Epidermal melanocyte (primary cell): ENCODE results near the gene TBC1D8.
"Not testable (repeated sequence)": the region's sequence is repeated elsewhere in the genome, so short reads cannot be mapped to it uniquely, and the experiment has no call there.

Experiments used
- DNase-seq: peaks from one replicate; pipeline ENCODE4 v3.0.0; 2011; ENCODE audit warnings: low spot score; ENCODE audit not compliant: insufficient read length

TBC1D8 gene

DNA sequence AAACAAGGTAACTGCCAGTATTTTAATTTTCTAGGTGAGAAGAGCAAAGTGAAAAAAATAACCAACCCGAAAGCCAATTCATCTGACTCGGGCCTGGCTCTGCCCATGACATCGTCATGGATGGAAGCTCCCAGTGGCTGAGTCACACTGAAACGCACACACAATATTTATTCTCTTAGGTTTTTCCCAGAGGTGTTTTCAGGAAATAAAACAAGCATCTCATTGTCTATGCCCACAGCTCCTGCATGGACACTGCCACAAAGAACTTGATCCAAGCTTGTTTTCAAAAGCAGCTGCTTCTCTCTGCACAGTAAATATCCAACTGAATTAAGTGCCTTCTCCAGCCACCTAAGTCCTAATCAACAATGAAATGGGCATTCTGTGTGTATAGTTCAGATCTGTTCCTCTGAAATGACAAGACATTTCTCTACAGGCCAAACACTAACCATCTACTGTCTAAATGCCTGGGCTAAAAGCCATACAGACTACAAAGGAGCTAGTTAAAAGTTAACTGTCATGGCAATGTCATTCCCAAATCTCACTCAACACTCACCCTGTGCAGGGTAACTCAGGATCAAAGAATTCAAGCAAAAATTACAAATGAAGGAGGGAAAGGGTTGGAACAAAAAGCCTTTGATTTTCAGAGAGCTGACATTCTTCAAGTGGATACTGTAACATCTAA lies 86.2 kb downstream of the TBC1D8 start:
- DNase-seq: peak; percentile 38

DNA sequence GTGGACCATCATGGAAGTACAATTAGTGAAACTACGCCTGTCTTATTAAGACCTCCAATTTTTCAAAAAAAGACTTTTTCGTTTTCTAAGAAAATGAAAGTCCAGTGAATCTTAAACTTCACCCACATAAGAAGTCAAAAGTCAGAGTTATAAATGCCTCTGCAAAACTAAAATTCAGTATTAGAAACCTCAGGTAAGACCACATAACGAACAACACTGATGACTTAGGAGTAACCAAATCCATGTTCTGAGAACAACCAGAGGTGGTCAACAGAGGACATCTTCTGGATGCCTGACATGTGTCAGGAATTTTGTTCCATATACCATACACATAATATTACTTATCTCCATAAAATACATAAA lies 86.7 kb downstream of the TBC1D8 start:
- DNase-seq: no peak

DNA sequence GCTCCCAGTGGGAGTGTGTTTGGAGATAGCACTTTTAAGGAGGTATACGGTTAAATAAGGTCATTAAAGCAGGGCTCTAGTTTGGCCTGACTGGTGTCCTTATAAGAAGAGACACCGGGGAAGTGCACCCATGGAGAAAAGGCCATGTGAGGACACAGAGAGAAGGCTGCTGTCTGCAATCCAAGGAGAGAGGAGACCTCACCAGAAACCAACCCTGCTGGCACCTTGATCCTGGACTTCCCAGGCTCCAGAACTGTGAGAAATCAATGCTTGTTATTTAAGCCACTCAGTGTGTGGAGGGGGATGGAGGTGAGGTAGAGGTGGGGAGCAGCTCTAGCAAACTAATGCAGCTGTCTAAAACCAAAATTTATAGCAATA lies 87.1 kb downstream of the TBC1D8 start:
- DNase-seq: no peak

DNA sequence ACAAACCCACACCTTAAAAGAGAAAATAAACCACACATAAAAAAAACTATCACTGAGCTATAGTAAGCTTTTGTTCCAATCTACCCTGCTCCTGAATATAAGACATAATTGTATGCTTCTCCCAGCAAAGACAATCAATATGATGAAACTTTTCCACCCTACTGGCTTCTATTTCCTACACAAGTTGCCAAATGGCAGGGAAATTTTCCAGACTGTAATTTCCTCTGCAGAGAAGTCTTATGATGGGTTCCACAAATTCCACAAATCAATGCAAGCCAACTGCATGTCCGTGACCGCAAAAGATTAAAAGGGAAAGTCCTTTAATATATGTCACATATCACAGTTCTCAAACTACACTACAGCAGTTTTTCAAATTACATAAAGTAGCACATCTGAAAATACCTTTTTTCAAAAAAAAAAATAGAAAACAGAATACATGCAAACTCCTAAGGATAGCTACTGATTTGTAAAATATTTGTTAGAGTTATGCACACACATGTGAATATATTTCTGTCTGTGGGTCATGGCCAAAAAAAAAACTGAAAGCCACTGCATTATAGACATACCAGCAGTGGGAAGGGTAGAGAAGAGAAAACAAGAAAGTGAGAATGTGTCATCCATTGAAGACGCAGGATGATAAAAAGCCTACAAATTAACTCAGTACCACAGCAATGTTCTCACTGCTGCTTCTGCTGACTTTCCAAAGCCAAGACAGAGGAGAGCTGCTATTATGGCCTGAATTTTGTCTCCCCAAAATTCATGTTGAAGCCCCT lies 87.6 kb downstream of the TBC1D8 start:
- peak; percentile 71 for DNase-seq

DNA sequence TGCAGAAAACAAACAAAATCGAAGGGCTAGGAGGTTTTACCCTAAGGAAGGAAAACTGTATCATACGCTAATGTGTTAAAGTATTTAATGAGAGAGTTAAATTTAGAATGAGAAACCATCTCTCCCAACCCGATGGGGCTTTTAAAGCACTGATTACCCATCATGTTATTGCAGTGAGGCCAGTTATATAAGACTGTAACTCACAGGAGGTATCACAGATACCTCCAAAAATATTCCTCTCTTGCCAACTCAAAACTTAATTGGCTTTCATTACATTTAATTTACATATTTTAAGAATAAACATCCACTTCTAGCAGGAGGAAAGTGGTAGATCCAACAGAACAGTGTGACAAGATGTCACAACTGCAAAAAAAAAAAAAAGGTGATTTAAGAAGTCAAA lies 92.8 kb downstream of the TBC1D8 start:
- DNase-seq: no peak

DNA sequence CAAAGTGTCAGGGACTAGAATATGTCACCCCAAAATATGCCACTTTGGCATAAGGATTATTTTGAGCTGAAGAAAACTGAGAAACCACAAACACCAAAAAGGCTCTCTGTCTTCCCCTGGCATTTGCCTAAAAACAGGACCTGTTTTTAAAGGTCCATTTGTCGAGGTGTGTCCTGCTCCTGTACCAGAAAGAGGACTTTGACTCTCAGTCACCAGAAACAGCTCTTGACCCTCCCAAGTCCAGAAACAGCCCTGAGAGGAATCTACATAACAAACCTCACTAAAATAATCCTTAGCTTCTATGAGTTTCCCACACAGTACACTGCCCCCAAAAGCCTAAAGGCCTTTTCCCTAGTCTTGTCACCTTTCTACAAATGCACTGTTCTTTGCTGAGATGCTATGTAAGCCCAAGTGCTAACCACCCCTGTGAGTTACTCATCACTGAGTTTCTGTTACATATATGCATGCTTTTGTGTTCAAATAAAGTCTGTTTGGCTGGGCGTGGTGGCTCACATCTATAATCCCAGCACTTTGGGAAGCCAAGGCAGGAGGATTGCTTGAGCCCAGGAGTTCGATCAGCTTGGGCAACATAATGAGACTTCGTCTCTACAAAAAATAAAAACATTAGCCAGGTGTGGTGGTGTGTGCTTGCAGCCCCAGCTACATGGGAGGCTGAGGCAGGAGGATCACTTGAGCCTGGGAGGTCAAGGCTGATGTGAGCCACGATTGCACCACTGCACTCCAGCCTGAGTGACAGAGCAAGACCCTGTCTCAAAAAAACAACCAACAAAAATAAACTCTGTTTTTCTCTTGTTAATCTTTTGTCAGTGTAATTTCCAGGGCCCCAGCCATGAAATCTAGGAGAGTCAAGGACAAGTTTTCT lies 93.9 kb downstream of the TBC1D8 start:
- DNase-seq: no peak

DNA sequence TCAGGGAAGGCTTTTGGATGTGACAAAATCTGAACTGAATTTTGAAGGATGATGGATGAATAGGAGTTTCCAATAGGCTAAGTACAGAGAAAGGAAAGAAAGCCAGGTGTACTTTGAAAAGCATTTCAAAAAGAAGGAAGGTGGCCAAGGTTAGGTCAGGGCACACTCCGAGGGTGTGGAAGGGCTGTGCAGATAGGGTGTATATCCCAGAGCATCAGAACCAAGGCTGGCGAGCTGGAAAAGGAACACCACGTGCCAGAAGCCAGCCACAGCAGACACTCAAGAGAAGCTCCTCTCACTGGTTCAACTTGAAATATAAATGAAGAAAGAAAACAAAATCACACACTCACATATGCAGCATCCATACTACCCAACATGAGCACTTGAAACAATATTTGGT lies 98.1 kb downstream of the TBC1D8 start:
- DNase-seq: no peak

DNA sequence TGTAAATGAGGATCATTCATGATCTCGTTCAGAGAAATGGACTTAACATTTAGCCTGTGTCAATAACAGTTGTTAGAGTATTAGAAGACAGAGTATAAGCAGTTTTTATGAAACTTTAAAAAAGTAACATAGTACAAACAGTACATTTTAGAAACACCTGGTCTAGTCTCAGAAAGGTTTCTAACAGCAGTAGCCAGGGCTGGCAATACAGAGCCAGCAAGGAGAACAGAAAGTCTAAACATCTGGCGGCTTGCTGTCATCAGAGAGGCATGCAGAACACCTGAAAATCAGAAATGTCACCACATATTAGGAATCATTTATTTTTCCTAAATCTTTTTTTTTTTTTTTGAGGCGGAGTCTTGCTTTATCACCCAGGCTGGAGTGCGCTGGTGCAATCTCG lies 99.0 kb downstream of the TBC1D8 start:
- no peak for DNase-seq

DNA sequence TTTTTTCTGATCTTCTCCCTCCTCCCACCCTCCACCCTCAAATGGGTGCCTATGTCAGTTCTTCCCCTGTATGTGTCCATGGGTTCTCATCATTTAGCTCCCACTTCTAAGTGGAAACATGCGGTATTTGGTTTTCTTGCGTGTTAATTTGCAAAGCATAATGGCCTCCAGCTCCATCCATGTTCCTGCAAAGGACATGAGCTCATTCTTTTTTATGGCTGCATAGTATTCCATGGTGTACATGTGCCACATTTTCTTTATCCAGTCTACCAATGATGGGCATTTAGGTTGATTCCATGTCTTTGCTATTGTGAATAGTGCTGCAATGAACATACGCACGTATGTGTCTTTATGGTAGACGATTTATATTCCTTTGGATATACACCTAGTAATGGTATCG lies 100.3 kb downstream of the TBC1D8 start:
- not testable (repeated sequence) for DNase-seq

DNA sequence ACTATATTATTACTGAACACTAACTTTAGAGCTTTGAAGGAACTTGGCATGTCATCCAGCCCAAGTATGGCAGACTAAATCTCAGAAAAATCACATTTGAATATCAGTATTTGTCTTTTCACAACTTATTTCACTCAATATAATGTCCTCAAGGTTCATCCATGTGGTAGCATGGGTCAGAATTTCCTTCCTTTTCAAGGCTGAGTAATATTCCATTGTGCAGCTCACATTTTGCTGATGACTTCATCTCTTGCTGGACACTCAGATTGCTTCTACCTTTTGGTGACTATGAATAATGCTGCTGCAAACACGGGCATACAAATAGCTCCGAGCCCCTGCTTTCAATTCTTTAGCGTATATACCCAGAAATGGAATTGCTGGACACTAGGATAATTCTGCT lies 102.4 kb downstream of the TBC1D8 start:
- DNase-seq: no peak

DNA sequence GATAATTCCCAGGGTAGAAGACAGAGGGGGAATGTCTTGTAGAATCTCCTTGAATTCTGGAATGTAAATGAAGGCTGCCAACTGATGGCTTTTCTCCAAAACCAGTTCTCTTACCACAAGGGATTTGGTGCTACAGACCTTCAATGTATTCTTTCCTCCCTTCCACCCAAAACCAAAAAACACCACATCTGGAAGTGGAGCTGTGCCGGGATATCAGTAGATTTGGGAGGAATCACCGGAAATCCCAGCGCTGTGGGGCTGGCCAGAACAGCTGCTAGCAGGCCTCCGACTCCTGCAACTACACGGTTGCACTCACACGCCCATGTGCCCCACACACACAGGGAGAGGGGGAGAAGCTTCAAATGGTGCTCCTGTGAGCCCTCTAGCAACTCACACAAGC lies 103.4 kb downstream of the TBC1D8 start:
- no peak for DNase-seq

DNA sequence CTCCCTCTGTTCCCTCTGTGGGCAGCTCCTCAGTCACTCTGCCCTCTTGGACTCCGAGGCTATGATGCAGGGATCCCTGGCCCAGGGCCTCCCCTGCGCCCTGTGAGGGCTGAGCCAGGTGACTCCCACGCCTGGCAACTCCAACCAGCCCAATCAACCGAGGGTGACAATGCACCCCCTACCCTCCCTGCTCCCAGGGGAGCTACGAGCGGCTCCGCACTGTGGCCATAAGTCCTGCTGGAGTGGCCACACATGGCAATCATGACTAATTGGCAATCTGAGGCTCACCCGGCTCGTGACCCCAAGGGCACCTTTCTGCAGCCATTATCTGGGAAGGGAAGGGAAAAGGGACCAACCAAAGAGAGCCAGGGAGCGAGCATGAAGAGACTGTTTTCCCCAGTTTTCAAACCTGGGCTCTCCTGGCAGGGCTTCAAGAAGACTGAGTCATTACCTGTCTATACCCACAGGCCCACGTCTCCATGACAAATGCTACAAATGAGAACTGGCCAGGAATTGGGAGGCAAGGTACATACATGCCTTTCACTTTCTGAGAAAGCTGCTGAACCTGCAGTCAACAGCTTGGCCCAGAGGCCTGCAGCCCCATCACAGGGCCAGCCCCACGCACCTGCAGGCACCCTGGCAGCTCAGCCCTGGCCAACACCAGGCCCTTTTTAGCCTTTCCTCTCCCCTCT lies 104.0 kb downstream of the TBC1D8 start:
- no peak for DNase-seq

DNA sequence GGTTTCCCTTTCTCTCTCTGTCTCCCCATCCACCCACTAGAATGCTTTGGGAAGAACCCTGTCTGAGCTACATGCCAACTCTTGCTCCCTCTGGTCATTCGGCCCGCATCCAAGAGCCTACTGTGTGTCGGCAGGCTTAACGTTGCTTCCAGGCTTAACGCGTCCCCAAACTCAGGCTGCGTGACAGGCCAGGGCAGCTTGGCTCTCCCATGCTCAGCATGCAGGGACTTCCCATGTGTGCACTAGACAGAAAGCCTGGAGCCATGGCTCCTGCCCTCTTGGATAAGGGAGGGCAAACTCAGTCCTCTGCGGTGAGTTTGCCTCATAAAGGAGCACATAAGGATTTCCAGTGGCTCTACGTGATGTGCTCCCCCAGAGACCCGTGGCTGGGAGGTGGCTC lies 105.9 kb downstream of the TBC1D8 start:
- no peak for DNase-seq

DNA sequence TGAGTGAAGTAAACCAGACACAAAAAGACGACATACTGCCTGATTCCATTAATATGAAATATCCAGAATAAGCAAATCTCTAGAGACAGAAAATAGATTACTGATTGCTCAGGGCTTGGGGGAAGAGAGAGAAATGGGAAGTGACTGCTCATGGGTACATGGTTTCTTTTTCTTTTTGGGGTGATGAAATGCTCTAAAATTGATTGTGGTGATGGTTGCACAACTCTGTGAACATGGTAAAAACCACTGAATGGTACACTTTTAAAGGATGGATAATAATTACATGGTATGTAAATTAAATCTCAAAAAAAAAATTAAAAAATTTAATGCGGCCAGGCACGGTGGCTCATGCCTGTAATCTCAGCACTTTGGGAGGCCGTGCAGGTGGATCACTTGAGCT lies 109.8 kb downstream of the TBC1D8 start:
- no peak for DNase-seq

DNA sequence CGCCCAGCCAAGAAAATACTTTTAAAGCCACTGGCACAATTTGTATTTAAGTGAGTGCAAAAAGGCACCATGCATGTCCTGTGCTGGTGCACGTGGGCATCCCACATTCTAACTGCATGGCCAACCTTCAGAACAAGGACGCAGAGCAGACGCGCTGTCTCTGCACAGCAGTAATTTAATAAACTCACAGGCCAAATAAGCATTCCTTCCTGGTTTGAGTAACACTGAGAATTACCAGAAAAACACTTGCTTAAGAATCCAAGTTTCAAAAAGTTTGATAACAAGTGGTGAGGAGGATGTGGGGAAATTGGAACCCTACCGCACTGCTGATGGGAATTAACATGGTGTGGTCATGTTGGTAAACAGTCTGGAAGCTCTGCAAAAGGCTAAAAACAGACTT lies 110.4 kb downstream of the TBC1D8 start:
- no peak for DNase-seq

DNA sequence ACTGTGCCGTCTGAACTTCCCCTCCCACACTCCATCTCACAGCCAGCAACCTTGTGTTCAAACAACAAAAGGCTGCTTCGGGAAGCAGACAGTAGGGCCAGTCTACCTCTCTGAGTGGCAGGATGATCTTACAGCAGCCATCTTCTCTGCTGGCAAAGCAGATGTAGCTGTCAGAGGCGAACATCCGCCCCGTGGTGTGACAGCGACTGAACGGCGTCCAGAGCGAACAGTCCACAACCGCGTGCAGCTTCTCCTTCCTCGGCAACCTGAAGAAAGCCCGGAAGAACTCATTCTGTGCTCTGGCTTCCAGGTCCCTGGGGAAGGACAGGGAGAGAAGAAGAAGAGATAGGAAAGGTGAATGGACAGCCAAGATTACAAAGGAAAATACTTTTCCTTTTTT lies 111.1 kb downstream of the TBC1D8 start:
- DNase-seq: no peak

DNA sequence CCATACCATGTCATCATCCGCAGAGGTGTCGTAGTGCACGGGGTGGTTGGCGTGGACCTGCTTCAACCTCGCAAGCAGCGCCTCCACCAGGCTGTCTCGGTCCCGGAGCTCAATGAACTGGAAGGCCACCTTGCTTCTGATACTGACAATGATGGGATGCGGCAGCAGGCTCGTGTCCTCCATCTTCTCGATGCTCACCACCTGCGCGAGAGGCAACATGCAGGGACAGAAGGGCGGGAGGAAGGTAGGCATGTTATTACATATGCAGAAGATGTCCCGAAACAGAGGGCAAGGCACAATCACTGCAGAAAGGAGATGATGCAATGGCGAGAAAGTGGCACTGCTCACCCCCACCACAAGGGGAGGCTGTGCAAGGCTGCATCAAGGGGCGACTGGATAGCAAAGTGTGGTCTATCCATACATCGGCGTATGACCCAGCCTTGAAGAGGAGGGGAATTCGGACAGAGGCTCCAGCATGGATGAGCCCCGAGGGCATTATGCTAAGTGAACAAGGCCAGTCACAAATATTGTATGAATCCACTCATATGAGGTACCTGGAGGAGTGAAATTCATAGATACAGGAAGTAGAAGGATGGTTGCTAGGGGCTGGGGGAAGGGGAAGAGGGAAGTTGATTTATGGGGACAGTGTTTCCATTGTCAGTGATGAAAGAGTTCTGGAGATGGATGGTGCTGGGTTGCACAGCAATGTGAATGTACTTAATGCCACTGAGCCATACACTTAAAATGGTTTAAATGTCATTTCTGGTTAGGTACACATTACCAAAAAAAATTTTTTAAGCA lies 112.5 kb downstream of the TBC1D8 start:
- no peak for DNase-seq

DNA sequence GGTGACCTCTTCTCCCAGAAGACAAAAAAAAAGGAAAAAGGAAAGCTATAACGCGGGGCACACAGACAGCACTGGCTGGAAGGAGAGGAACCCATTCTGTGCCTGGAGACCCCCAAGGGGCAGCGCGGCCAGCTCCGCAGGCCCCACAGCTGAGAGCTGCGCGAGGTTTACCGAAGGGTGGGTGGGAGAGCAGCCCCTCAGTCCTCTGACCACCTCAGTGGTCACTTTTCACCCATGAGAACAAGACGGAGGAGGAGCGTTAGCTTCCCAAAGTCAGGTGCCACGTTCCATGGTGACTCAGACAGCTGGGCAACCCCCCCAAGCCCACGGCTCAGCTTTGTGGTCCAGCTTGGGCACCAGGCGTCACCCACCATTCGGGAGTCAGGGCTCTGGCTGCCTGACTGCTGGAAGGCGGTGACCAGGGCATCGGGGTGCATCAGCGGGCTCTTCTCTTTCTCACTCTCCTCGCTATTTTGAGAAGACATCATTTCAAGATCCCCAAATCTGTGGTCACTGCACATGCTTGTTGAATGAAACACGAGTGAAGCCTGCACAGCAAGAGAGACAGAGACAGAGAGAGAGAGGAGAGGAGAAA lies 113.9 kb downstream of the TBC1D8 start:
- DNase-seq: no peak

DNA sequence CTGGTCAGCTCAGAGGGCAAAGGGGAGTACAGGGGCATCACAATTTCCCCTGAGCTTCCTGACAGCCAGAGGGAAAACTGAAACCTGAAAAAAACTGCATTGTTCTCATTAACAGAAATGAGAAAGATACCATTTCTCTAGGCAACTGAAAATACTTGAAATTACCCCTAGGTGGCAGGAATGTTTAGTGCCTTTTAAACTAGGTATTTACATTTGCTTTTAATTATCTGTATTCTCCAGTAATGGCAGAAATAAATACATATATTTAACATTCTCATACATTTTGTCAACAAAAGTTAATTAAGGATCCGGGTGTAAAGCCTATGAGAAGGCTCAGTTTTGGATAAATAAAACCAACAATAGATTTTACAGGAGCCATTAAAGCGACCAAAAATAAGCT lies 114.6 kb downstream of the TBC1D8 start:
- no peak for DNase-seq

DNA sequence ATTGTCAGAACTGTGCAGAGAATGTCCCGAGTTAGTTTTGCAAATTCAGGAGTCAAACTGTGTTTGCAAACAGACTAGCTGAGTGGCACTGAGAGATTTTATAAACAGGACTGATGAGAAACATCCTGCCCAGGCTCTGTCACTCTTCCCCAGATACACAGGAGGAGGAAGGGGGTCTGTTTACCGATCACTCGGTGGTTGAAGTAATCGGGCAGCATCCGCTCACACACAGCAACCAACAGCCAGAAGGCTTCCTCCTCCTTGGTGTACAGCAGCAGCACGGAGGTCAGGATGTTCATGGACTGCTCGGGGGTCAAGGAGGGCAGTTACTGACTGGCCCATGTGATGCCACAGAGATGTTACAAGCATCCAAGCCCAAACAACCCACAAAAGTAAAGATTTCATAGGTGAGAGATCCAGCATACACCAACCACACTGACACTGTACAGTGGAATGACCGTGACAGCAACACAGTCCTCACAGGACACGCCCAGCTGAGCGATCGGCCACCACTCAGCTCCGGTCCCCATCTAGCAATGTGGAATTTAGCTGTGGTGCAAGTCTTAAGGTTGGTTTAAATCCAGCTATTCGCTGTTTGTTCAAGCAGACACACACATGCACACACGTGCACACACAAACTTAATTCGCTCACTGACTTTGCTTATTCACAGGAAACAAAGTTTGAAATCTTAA lies 119.0 kb downstream of the TBC1D8 start:
- no peak for DNase-seq
